A673 (cell line): ENCODE results near the gene COQ5.

Experiments
- CTCF ChIP-seq: fragments of 300-800, 200-600 bp; sonication (generic); conservative IDR thresholded peaks from 2 replicates; pipeline ENCODE4 v1.5.1; 2017; ENCODE audit warnings: low read depth, mild to moderate bottlenecking, antibody characterized with exemption, low read length, moderate library complexity, mixed read lengths
- EZH2 ChIP-seq: fragments of 200-600 bp; sonication (generic); IDR thresholded peaks from 2 replicates; pipeline ENCODE4 v1.6.1; 2017; ENCODE audit warnings: borderline replicate concordance, low read depth, mild to moderate bottlenecking, mixed read lengths, antibody characterized with exemption, low read length; ENCODE audit not compliant: poor library complexity, severe bottlenecking

- TF ChIP-seq CTCF (no peak), EZH2 (no peak)
Measured at GRCh38 chr12:120528861-120529525, at the start of gene COQ5.
